SK-N-MC (cell line): Measurements from ENCODE around the gene RFFL.

Experiments
- EZH2 ChIP-seq: fragments of 200-600 bp; sonication (generic); IDR thresholded peaks from one replicate; pipeline ENCODE4 v1.6.1; 2017; ENCODE audit warnings: antibody characterized with exemption
- POLR2AphosphoS5 ChIP-seq: IDR thresholded peaks from 2 replicates; pipeline ENCODE4 v1.6.1; 2012; ENCODE audit warnings: mild to moderate bottlenecking, low read depth, low read length, borderline replicate concordance

- TF ChIP-seq POLR2AphosphoS5 (no peak), EZH2 (no peak)
These were observed 72.6 kb downstream of the RFFL start for GRCh38 chr17:34990921-34991365.
